Fibroblast of lung (primary cell): Measurements from ENCODE around the gene DYNC2I2.

ENCODE experiments used
- EZH2 ChIP-seq: IDR thresholded peaks from 2 replicates; pipeline ENCODE4 v1.5.1; 2012; ENCODE audit warnings: low read length, control low read depth, mild to moderate bottlenecking; ENCODE audit errors: missing control alignments
- TF ChIP-seq, protein P1 (sequence below), 2 donors: IDR thresholded peaks in 1 of 2; conservative IDR thresholded peaks in 1 of 2; 1 replicate in 1 of 2; 2 replicates in 1 of 2; pipeline ENCODE4 v1.5.1; 2011 to 2012; ENCODE audit warnings: low read length in 2 of 2, control low read depth in 1 of 2, inconsistent platforms in 1 of 2, low read depth in 1 of 2, mild to moderate bottlenecking in 1 of 2

DNA sequence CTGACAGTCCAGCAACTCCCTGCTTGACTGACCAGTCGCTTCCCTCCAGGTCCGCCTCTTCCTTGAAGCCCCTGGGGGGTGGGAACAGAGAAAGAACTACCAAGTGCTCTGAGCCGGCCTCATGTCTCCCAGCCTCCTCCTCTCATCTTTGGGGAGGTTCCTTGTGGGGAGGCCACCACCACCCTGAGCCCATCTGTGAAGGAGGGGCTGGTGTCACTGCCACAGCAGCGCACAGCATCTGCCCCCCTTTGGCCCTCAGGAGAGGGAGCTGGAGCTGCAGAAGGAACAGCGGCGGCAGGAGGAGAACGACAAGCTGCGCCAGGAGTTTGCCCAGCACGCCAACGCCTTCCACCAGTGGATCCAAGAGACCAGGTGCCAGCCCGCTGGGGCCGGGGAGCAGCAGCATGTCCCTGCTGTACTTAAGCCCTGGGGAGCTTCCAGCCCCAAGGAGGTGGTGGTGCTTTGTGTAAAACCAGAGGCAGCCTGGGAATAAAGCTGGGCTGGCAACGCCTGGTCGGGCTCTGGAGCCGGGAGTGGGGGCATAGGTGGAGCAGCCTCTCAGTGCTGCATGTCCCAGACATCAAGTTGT lies 29.4 kb downstream of the DYNC2I2 start:
- TF ChIP-seq, protein P1, sequence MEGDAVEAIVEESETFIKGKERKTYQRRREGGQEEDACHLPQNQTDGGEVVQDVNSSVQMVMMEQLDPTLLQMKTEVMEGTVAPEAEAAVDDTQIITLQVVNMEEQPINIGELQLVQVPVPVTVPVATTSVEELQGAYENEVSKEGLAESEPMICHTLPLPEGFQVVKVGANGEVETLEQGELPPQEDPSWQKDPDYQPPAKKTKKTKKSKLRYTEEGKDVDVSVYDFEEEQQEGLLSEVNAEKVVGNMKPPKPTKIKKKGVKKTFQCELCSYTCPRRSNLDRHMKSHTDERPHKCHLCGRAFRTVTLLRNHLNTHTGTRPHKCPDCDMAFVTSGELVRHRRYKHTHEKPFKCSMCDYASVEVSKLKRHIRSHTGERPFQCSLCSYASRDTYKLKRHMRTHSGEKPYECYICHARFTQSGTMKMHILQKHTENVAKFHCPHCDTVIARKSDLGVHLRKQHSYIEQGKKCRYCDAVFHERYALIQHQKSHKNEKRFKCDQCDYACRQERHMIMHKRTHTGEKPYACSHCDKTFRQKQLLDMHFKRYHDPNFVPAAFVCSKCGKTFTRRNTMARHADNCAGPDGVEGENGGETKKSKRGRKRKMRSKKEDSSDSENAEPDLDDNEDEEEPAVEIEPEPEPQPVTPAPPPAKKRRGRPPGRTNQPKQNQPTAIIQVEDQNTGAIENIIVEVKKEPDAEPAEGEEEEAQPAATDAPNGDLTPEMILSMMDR (conservative IDR thresholded peaks at IDR 0.05 in 1 of 2, IDR thresholded peaks at IDR 0.05 in 1 of 2; ENCODE audit: low read depth in 1 of 2, low read length in 2 of 2) = no peak
- TF ChIP-seq EZH2 = no peak
